ENCODE data around the gene CCL15. TPM values are rescaled to one million over a fixed set of nuclear protein-coding genes. Genes with fewer than 3 reads are reported as not detected.

CCL15 gene
- total RNA-seq, 1 donor from 2014 or later: not detected

- H3K4me3 Mint-ChIP-seq (ENCODE audit: low read depth): no peak overlapping the region
- H3K27me3 Mint-ChIP-seq (ENCODE audit: low read depth): no peaks in the 10 kb centered on the region
- H3K4me1 Mint-ChIP-seq (ENCODE audit: low read depth): no peaks in the 10 kb centered on the region
- H3K36me3 Mint-ChIP-seq (ENCODE audit: low read depth): no peaks in the 10 kb centered on the region
- intact Hi-C loops (cut with micrococcal nuclease): no loop called here
- no peaks in the 10 kb centered on the region for H3K9me3 Mint-ChIP-seq
- H3K27ac Mint-ChIP-seq: no peak overlapping the region
- DNase-seq (ENCODE audit: low spot score): no peak
Measured at GRCh38 chr17:35982409-35983191, 18.8 kb downstream of the CCL15 start.

- H3K27ac Mint-ChIP-seq: no peak overlapping the region
- H3K4me1 Mint-ChIP-seq (ENCODE audit: low read depth): no peaks in the 10 kb centered on the region
- intact Hi-C loops (cut with micrococcal nuclease): no loop called here
- H3K9me3 Mint-ChIP-seq: no peaks in the 10 kb centered on the region
- no peaks in the 10 kb centered on the region for H3K27me3 Mint-ChIP-seq (ENCODE audit: low read depth)
- H3K36me3 Mint-ChIP-seq (ENCODE audit: low read depth): no peaks in the 10 kb centered on the region
- DNase-seq (ENCODE audit: low spot score): no peak
- H3K4me3 Mint-ChIP-seq (ENCODE audit: low read depth): no peak overlapping the region
Measured at GRCh38 chr17:35981908-35982330, 19.4 kb downstream of the CCL15 start.

- no peaks in the 10 kb centered on the region for H3K36me3 Mint-ChIP-seq (ENCODE audit: low read depth)
- DNase-seq (ENCODE audit: low spot score): no peak
- no peaks in the 10 kb centered on the region for H3K4me1 Mint-ChIP-seq (ENCODE audit: low read depth)
- intact Hi-C loops (cut with micrococcal nuclease): no loop called here
- no peak within 1 kb of the TSS for H3K27ac Mint-ChIP-seq
- H3K27me3 Mint-ChIP-seq (ENCODE audit: low read depth): no peaks in the 10 kb centered on the region
- H3K4me3 Mint-ChIP-seq (ENCODE audit: low read depth): no peak within 1 kb of the TSS
- no peaks in the 10 kb centered on the region for H3K9me3 Mint-ChIP-seq
Measured at GRCh38 chr17:35981246-35981645, 20.1 kb downstream of the CCL15 start, which contains the start of gene CCL16. CCL16 (minus strand) TSS chr17:35981497; CDS start chr17:35981420, 77 bp downstream.

- no peaks in the 10 kb centered on the region for H3K27me3 Mint-ChIP-seq (ENCODE audit: low read depth)
- intact Hi-C loops (cut with micrococcal nuclease): no loop called here
- no peak overlapping the region for H3K4me3 Mint-ChIP-seq (ENCODE audit: low read depth)
- no peaks in the 10 kb centered on the region for H3K36me3 Mint-ChIP-seq (ENCODE audit: low read depth)
- no peaks in the 10 kb centered on the region for H3K4me1 Mint-ChIP-seq (ENCODE audit: low read depth)
- H3K9me3 Mint-ChIP-seq: no peaks in the 10 kb centered on the region
- H3K27ac Mint-ChIP-seq: no peak overlapping the region
- no peak for DNase-seq (ENCODE audit: low spot score)
Measured at GRCh38 chr17:35978346-35978745, 23.0 kb downstream of the CCL15 start.

- Mint-ChIP-seq H3K27ac (no peak overlapping the region), H3K4me3 (ENCODE audit: low read depth) (no peak overlapping the region), H3K36me3 (ENCODE audit: low read depth) (no peaks in the 10 kb centered on the region), H3K4me1 (ENCODE audit: low read depth) (no peaks in the 10 kb centered on the region), H3K27me3 (ENCODE audit: low read depth) (peaks cover 3% of the 10 kb centered on the region), H3K9me3 (no peaks in the 10 kb centered on the region)
- intact Hi-C loops (cut with micrococcal nuclease): no loop called here
- DNase-seq (ENCODE audit: low spot score): no peak
Measured at GRCh38 chr17:35977509-35977908, 23.8 kb downstream of the CCL15 start.

GRCh38 chr17:35973333-35974260, 27.8 kb downstream of the CCL15 start:
- Mint-ChIP-seq H3K27me3 (ENCODE audit: low read depth) (peaks cover 8% of the 10 kb centered on the region), H3K4me1 (ENCODE audit: low read depth) (no peaks in the 10 kb centered on the region), H3K4me3 (ENCODE audit: low read depth) (no peak overlapping the region), H3K36me3 (ENCODE audit: low read depth) (no peaks in the 10 kb centered on the region), H3K9me3 (no peaks in the 10 kb centered on the region), H3K27ac (no peak overlapping the region)
- intact Hi-C loops (cut with micrococcal nuclease): no loop called here
- DNase-seq (ENCODE audit: low spot score): no peak

- Mint-ChIP-seq H3K4me1 (ENCODE audit: low read depth) (no peaks in the 10 kb centered on the region), H3K36me3 (ENCODE audit: low read depth) (no peaks in the 10 kb centered on the region), H3K4me3 (ENCODE audit: low read depth) (no peak overlapping the region), H3K27me3 (ENCODE audit: low read depth) (peaks cover 8% of the 10 kb centered on the region), H3K27ac (no peak overlapping the region), H3K9me3 (no peaks in the 10 kb centered on the region)
- intact Hi-C loops (cut with micrococcal nuclease): no loop called here
- DNase-seq (ENCODE audit: low spot score): no peak
Measured at GRCh38 chr17:35972945-35973332, 28.4 kb downstream of the CCL15 start.

GRCh38 chr17:35972535-35972934, 28.8 kb downstream of the CCL15 start:
- DNase-seq (ENCODE audit: low spot score): no peak
- H3K36me3 Mint-ChIP-seq (ENCODE audit: low read depth): no peaks in the 10 kb centered on the region
- H3K4me3 Mint-ChIP-seq (ENCODE audit: low read depth): no peak overlapping the region
- intact Hi-C loops (cut with micrococcal nuclease): no loop called here
- H3K27me3 Mint-ChIP-seq (ENCODE audit: low read depth): peaks cover 8% of the 10 kb centered on the region
- no peaks in the 10 kb centered on the region for H3K4me1 Mint-ChIP-seq (ENCODE audit: low read depth)
- no peak overlapping the region for H3K27ac Mint-ChIP-seq
- no peaks in the 10 kb centered on the region for H3K9me3 Mint-ChIP-seq

GRCh38 chr17:35972066-35972465, 29.3 kb downstream of the CCL15 start:
- Mint-ChIP-seq H3K27ac (no peak overlapping the region), H3K4me1 (ENCODE audit: low read depth) (no peaks in the 10 kb centered on the region), H3K36me3 (ENCODE audit: low read depth) (no peaks in the 10 kb centered on the region), H3K27me3 (ENCODE audit: low read depth) (peaks cover 8% of the 10 kb centered on the region), H3K9me3 (no peaks in the 10 kb centered on the region), H3K4me3 (ENCODE audit: low read depth) (no peak overlapping the region)
- no peak for DNase-seq (ENCODE audit: low spot score)
- intact Hi-C loops (cut with micrococcal nuclease): no loop called here

GRCh38 chr17:35969558-35970380, 31.6 kb downstream of the CCL15 start:
- H3K27me3 Mint-ChIP-seq (ENCODE audit: low read depth): peaks cover 11% of the 10 kb centered on the region
- no peaks in the 10 kb centered on the region for H3K4me1 Mint-ChIP-seq (ENCODE audit: low read depth)
- H3K9me3 Mint-ChIP-seq: no peaks in the 10 kb centered on the region
- H3K36me3 Mint-ChIP-seq (ENCODE audit: low read depth): no peaks in the 10 kb centered on the region
- peak; percentile 53 for DNase-seq (ENCODE audit: low spot score)
- intact Hi-C loops (cut with micrococcal nuclease): loop anchor here (1.0 to 5.0 kb wide), 3 partner anchors 103 to 513 kb away; no protein-coding TSS in a partner anchor
- no peak overlapping the region for H3K27ac Mint-ChIP-seq
- H3K4me3 Mint-ChIP-seq (ENCODE audit: low read depth): no peak overlapping the region

GRCh38 chr17:35968520-35969054, 32.8 kb downstream of the CCL15 start:
- H3K36me3 Mint-ChIP-seq (ENCODE audit: low read depth): no peaks in the 10 kb centered on the region
- H3K4me3 Mint-ChIP-seq (ENCODE audit: low read depth): no peak overlapping the region
- no peak overlapping the region for H3K27ac Mint-ChIP-seq
- no peaks in the 10 kb centered on the region for H3K4me1 Mint-ChIP-seq (ENCODE audit: low read depth)
- intact Hi-C loops (cut with micrococcal nuclease): loop anchor here (1.0 to 5.0 kb wide), 3 partner anchors 104 to 514 kb away; no protein-coding TSS in a partner anchor
- H3K9me3 Mint-ChIP-seq: no peaks in the 10 kb centered on the region
- peaks cover 13% of the 10 kb centered on the region for H3K27me3 Mint-ChIP-seq (ENCODE audit: low read depth)
- DNase-seq (ENCODE audit: low spot score): no peak

GRCh38 chr17:35965272-35965671, 36.1 kb downstream of the CCL15 start:
- DNase-seq (ENCODE audit: low spot score): no peak
- Mint-ChIP-seq H3K4me3 (ENCODE audit: low read depth) (no peak overlapping the region), H3K27me3 (ENCODE audit: low read depth) (peaks cover 7% of the 10 kb centered on the region), H3K27ac (no peak overlapping the region), H3K36me3 (ENCODE audit: low read depth) (no peaks in the 10 kb centered on the region), H3K9me3 (no peaks in the 10 kb centered on the region), H3K4me1 (ENCODE audit: low read depth) (no peaks in the 10 kb centered on the region)
- intact Hi-C loops (cut with micrococcal nuclease): loop anchor here (5.0 kb wide), 1 partner anchor 517 kb away; no protein-coding TSS in a partner anchor

Measured in activated T-helper 2 cell treated with anti-CD3 and anti-CD28 coated beads, Interferon-gamma antibody, Interleukin-2, Interleukin-4, amounts not matched to agents 10 μg/mL and 5 μg/mL and 100 μg/mL, durations not matched to agents 14 hours and 24 hours and 36 hours (primary cell).